NT2/D1 (cell line): ENCODE results near the gene ANKRD9.
"Not testable (repeated sequence)": the region's sequence is repeated elsewhere in the genome, so short reads cannot be mapped to it uniquely, and the experiment has no call there.

ENCODE experiments used
- DNase-seq: peaks from one replicate; pipeline ENCODE4 v3.0.0-alpha.2; 2011; ENCODE audit warnings: low read depth, low spot score
- H3K27me3 ChIP-seq: 2 replicates; pipeline ENCODE4 v1.6.0; 2011; ENCODE audit warnings: mild to moderate bottlenecking; ENCODE audit not compliant: insufficient read length, insufficient read depth
- H3K36me3 ChIP-seq: 2 replicates; pipeline ENCODE4 v1.6.1; 2011; ENCODE audit warnings: mild to moderate bottlenecking, low read length, mixed read lengths; ENCODE audit not compliant: insufficient read depth, insufficient read length
- H3K4me1 ChIP-seq: 2 replicates; pipeline ENCODE4 v1.5.1; 2011; ENCODE audit not compliant: insufficient read depth, insufficient read length
- H3K4me3 ChIP-seq: 2 replicates; pipeline ENCODE4 v1.5.1; 2011; ENCODE audit warnings: low read depth; ENCODE audit not compliant: insufficient read length
- H3K9ac ChIP-seq: 2 replicates; pipeline ENCODE4 v1.6.0; 2011; ENCODE audit warnings: low read depth; ENCODE audit not compliant: insufficient read length
- H3K9me3 ChIP-seq: 2 replicates; pipeline ENCODE4 v1.5.1; 2011; ENCODE audit warnings: mild to moderate bottlenecking, low read length; ENCODE audit not compliant: insufficient read depth
- SUZ12 ChIP-seq: IDR thresholded peaks from 2 replicates; pipeline ENCODE4 v1.6.1; 2011; ENCODE audit not compliant: insufficient read length, insufficient read depth; ENCODE audit errors: extremely low read depth
- YY1 ChIP-seq: IDR thresholded peaks from 2 replicates; pipeline ENCODE4 v1.6.1; 2011; ENCODE audit not compliant: insufficient read length, insufficient read depth
- ZNF274 ChIP-seq: IDR thresholded peaks from 2 replicates; pipeline ENCODE4 v1.6.1; 2011; ENCODE audit warnings: mild to moderate bottlenecking, low read depth, low read length

Gene ANKRD9

DNA sequence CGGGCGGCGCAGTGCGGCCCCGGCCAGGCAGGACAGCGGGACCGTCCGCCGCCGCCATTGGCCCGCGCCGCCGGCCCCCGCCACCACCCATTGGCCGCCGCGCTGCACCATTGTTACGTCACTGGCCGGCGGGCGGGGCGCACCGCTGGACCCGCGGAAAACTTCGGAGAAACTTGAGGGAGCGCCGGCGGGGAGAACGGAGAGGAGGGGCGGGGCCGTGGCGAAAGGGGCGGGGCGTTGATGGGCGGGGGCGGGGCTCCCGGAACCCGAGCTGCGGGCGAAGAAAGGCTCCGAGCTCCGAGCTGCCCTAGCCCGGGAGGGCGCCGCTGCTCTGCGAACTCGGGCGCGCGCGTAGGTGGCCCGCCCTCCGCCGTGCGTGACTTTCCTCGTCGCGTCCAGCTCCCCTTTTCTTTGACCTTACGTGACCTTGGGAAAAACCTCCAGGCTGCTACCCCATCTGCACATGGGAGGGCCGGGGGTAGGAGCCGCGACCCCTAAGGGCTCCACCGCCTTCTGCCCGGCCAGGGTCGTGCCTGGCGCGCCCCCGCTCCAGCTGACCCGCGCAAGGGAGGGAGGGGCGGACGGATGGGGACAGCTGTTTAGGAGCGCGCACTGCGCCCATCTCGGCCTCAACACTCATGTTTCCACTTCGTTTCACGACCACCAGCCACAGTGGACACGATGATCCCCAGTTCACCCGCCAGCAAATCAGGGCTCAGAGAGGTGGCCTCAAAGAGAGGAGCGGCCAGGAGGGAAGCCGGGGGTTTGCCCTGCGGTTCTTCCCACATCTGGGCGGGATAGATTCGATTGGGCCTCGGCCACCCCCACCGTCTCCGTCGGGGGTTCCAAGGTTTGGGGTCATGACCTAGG lies at the start of gene ANKRD9:
TSS of gene ANKRD9 (minus strand) at position 31 of the 870 bp plus-strand sequence. CDS start 1,887 bp downstream, outside the sequence.
- DNase-seq: peak; percentile 80
- peaks cover 25% of the 10 kb centered on the region for H3K36me3 ChIP-seq
- TF ChIP-seq YY1 (no peak), SUZ12 (no peak), ZNF274 (no peak)
- H3K27me3 ChIP-seq: no peaks in the 10 kb centered on the region
- H3K9me3 ChIP-seq: no peaks in the 10 kb centered on the region
- H3K4me1 ChIP-seq: peaks cover 16% of the 10 kb centered on the region
- H3K4me3 ChIP-seq: peak within 1 kb of the TSS; percentile 67
- H3K9ac ChIP-seq: peak within 1 kb of the TSS; percentile 81

- no peaks in the 10 kb centered on the region for H3K27me3 ChIP-seq
- H3K4me3 ChIP-seq: no peak overlapping the region
- no peaks in the 10 kb centered on the region for H3K36me3 ChIP-seq
- H3K9ac ChIP-seq: no peak overlapping the region
- H3K9me3 ChIP-seq: no peaks in the 10 kb centered on the region
- TF ChIP-seq YY1: no peak
- no peak for TF ChIP-seq ZNF274
- TF ChIP-seq SUZ12: no peak
- DNase-seq: no peak
- peaks cover 3% of the 10 kb centered on the region for H3K4me1 ChIP-seq
Measured at GRCh38 chr14:102558556-102558955, 49.0 kb upstream of the ANKRD9 start.

GRCh38 chr14:102557434-102558226 lies 48.1 kb upstream of the ANKRD9 start:
- peaks cover 3% of the 10 kb centered on the region for H3K4me1 ChIP-seq
- no peaks in the 10 kb centered on the region for H3K27me3 ChIP-seq
- DNase-seq: no peak
- H3K9ac ChIP-seq: peak overlapping the region; percentile 26
- no peak overlapping the region for H3K4me3 ChIP-seq
- no peaks in the 10 kb centered on the region for H3K9me3 ChIP-seq
- TF ChIP-seq SUZ12: no peak
- no peak for TF ChIP-seq YY1
- TF ChIP-seq ZNF274: no peak
- H3K36me3 ChIP-seq: peaks cover 2% of the 10 kb centered on the region

DNA sequence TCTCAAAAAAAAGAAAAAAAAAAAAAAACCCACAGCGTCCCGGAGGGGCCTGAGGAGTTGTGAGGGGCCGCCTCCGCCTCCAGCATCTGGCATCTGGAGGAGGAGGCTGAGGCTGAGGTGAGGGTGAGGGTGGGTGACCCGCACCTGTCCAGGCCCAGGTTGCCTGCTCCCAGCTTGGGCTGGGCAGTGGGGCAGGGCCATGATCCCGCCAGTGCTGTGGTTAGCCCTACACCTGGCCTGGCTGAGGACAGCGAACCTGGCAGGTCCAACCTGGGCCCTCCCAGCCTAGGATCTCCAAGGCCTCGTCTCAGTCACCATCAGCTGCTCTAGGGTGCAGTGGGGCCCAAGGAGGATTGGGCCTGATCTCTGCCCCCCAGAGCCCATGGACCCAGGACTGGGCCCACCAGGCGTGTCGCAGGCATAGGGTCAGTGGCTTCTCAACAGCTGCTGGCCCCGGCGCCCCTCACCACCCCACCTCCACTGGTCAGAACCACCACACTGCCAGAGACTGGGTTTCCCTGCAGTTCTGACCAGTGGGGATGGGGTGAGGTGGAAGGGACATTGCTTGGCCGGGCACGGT lies 46.6 kb upstream of the ANKRD9 start:
- Histone ChIP-seq H3K4me3 (no peak overlapping the region), H3K4me1 (peaks cover 6% of the 10 kb centered on the region), H3K36me3 (peaks cover 2% of the 10 kb centered on the region), H3K27me3 (no peaks in the 10 kb centered on the region), H3K9ac (peak overlapping the region; percentile 67), H3K9me3 (no peaks in the 10 kb centered on the region)
- TF ChIP-seq YY1 (no peak), SUZ12 (no peak), ZNF274 (no peak)
- DNase-seq: no peak

GRCh38 chr14:102554821-102555819 lies 45.5 kb upstream of the ANKRD9 start:
- Histone ChIP-seq H3K9me3 (no peaks in the 10 kb centered on the region), H3K36me3 (peaks cover 2% of the 10 kb centered on the region), H3K4me3 (peak overlapping the region; percentile 57), H3K4me1 (peaks cover 6% of the 10 kb centered on the region), H3K9ac (peak overlapping the region; percentile 74), H3K27me3 (no peaks in the 10 kb centered on the region)
- DNase-seq: peak; percentile 57
- TF ChIP-seq YY1 (no peak), SUZ12 (no peak)

- H3K9ac ChIP-seq: no peak overlapping the region
- no peak for DNase-seq
- TF ChIP-seq ZNF274: no peak
- no peak for TF ChIP-seq SUZ12
- no peak for TF ChIP-seq YY1
Measured at GRCh38 chr14:102551995-102552705, 42.6 kb upstream of the ANKRD9 start.

DNA sequence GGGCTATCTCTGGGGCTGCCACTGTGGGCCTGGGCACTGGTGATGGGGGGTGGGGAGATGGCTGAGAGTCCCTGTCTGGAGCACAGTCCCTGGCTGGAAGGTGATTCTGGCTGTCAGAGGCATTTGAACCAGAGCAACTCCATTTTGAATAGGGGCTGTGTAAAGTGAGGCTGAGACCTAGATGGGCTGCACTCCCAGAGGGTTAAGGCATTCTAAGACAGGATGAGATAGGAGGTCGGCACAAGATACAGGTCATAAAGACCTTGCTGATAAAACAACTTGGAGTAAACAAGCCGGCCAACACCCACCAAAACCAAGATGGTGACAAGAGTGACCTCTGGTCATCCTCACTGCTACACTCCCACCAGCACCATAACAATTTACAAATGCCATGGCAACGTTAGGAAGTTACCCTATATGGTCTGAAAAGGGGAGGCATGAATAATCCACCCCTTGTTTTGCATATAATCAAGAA lies 41.4 kb upstream of the ANKRD9 start:
- H3K4me3 ChIP-seq, H3K27me3 ChIP-seq, H3K4me1 ChIP-seq, DNase-seq, H3K9me3 ChIP-seq, H3K36me3 ChIP-seq, H3K9ac ChIP-seq: not testable (repeated sequence)

More at GRCh38 chr14:102551995-102552705, 42.6 kb upstream of the ANKRD9 start:
- no peak overlapping the region for H3K4me3 ChIP-seq
- H3K4me1 ChIP-seq: peaks cover 6% of the 10 kb centered on the region
- H3K9me3 ChIP-seq: no peaks in the 10 kb centered on the region
- H3K36me3 ChIP-seq: peaks cover 2% of the 10 kb centered on the region
- no peaks in the 10 kb centered on the region for H3K27me3 ChIP-seq
